B cell (primary cell): ENCODE results near the gene SPECC1L. TPM values are rescaled to one million over a fixed set of nuclear protein-coding genes. Genes with fewer than 3 reads are reported as not detected.

Experiments
- ATAC-seq: fragments of 200-7000 bp; cut with Tn5 transposase; one replicate; pipeline ENCODE4 v1.10.0; 2021; ENCODE audit warnings: low read depth, mild to moderate bottlenecking, moderate number of reproducible peaks, moderate library complexity
- CTCF ChIA-PET: fragments of 350-600 bp; sonication (Branson Sonifier 250); formaldehyde crosslinking; loops from one replicate; lab custom pipeline; 2021; ENCODE audit warnings: antibody characterized with exemption, inconsistent platforms; lab: Charles Lee
- POLR2A ChIA-PET: fragments of 350-600 bp; sonication (Branson Sonifier 250); formaldehyde crosslinking; loops from one replicate; lab custom pipeline; 2021; ENCODE audit warnings: antibody characterized with exemption; lab: Charles Lee
- DNase-seq: peaks from one replicate; pipeline ENCODE4 v3.0.0; 2013
- H2AFZ ChIP-seq: 2 replicates; pipeline ENCODE4 v1.6.1; 2012; ENCODE audit warnings: mild to moderate bottlenecking, low read depth, low read length; ENCODE audit not compliant: insufficient read depth, poor library complexity, severe bottlenecking
- H3K27ac ChIP-seq, 2 donors: 1 replicate in 1 of 2; 2 replicates in 1 of 2; pipeline ENCODE4 v1.5.1; 2012 to 2013; ENCODE audit warnings: low read length in 2 of 2, mild to moderate bottlenecking in 2 of 2, moderate library complexity in 1 of 2
- H3K27me3 ChIP-seq, 4 experiments: fragments of 200-600 bp in 1 of 4; sonication (generic) in 1 of 4; replicated peaks in 1 of 4; 1 replicate in 2 of 4; 2 replicates in 2 of 4; pipeline versions ENCODE4 v1.6.1 to v1.7.0; 2013 to 2016; ENCODE audit warnings: low read length in 3 of 4, mild to moderate bottlenecking in 2 of 4, mixed read lengths in 1 of 4, moderate library complexity in 1 of 4; ENCODE audit not compliant: insufficient read depth in 4 of 4, control insufficient read depth in 3 of 4; ENCODE audit errors: control extremely low read depth in 1 of 4
- H3K36me3 ChIP-seq, 2 experiments: replicated peaks in 1 of 2; 1 replicate in 1 of 2; 2 replicates in 1 of 2; pipeline versions ENCODE4 v1.6.1 to v1.7.1; 2013; ENCODE audit warnings: low read length in 1 of 2; ENCODE audit not compliant: insufficient read depth in 2 of 2, control insufficient read depth in 1 of 2; ENCODE audit errors: control extremely low read depth in 1 of 2, extremely low read depth in 1 of 2
- H3K4me1 ChIP-seq, 2 donors: fragments of 200-600 bp in 1 of 2; sonication (generic) in 1 of 2; 1 replicate in 1 of 2; 2 replicates in 1 of 2; pipeline versions ENCODE4 v1.5.1 to v1.6.1; 2013 to 2017; ENCODE audit warnings: low read length in 2 of 2; ENCODE audit not compliant: control insufficient read depth in 2 of 2, insufficient read depth in 2 of 2
- H3K4me2 ChIP-seq: replicated peaks from 2 replicates; pipeline ENCODE3; 2012; ENCODE audit warnings: mild to moderate bottlenecking, low read depth, low read length; ENCODE audit not compliant: poor library complexity, severe bottlenecking
- H3K4me3 ChIP-seq, 5 experiments: fragments of 200-600 bp in 1 of 5; sonication (generic) in 1 of 5; 1 replicate in 3 of 5; 2 replicates in 2 of 5; pipeline versions ENCODE4 v1.5.1 to v1.7.0; 2011 to 2016; ENCODE audit warnings: low read length in 4 of 5, mild to moderate bottlenecking in 4 of 5, low read depth in 2 of 5, control low read depth in 1 of 5, moderate library complexity in 1 of 5; ENCODE audit not compliant: insufficient read depth in 1 of 5; ENCODE audit errors: control extremely low read depth in 1 of 5, extremely low read depth in 1 of 5
- H3K79me2 ChIP-seq: fragments of 200-600 bp; sonication (generic); one replicate; pipeline ENCODE4 v1.6.0; 2016; ENCODE audit warnings: low read length; ENCODE audit not compliant: control insufficient read depth, insufficient read depth
- H3K9ac ChIP-seq: fragments of 200-600 bp; sonication (generic); 2 replicates; pipeline ENCODE4 v1.6.1; 2017; ENCODE audit warnings: mild to moderate bottlenecking, low read length, moderate library complexity
- H3K9me3 ChIP-seq, 3 donors: one replicate each; pipeline versions ENCODE4 v1.6.1 to v1.7.1; 2013; ENCODE audit warnings: low read length in 2 of 3; ENCODE audit not compliant: control insufficient read depth in 2 of 3, insufficient read depth in 1 of 3; ENCODE audit errors: control extremely low read depth in 1 of 3
- H4K20me1 ChIP-seq: 2 replicates; pipeline ENCODE4 v1.6.0; 2012; ENCODE audit warnings: mild to moderate bottlenecking, low read length; ENCODE audit not compliant: insufficient read depth, control insufficient read depth, poor library complexity, severe bottlenecking
- H3K27ac Mint-ChIP-seq: one replicate; pipeline ENCODE4 v1.8.0; 2021; ENCODE audit warnings: mixed read lengths
- H3K27me3 Mint-ChIP-seq: one replicate; pipeline ENCODE4 v1.8.0; 2021; ENCODE audit warnings: mixed read lengths
- H3K4me1 Mint-ChIP-seq: one replicate; pipeline ENCODE4 v1.8.0; 2021; ENCODE audit warnings: mixed read lengths
- H3K4me3 Mint-ChIP-seq: one replicate; pipeline ENCODE4 v1.8.0; 2021; ENCODE audit warnings: mixed read lengths
- H3K9me3 Mint-ChIP-seq: one replicate; pipeline ENCODE4 v1.8.0; 2022; ENCODE audit warnings: mixed read lengths; ENCODE audit not compliant: insufficient read depth
- EZH2 ChIP-seq: IDR thresholded peaks from 2 replicates; pipeline ENCODE4 v1.6.1; 2012; ENCODE audit warnings: borderline replicate concordance, low read depth, mild to moderate bottlenecking, moderate library complexity, low read length; ENCODE audit not compliant: insufficient read depth, poor library complexity, severe bottlenecking
- WGBS: methylation state at CpG from one replicate; pipeline ENCODE4 v1.1.5; 2013; ENCODE audit warnings: missing lambda C conversion rate; ENCODE audit not compliant: insufficient coverage; 5-methylcytosine and 5-hydroxymethylcytosine counted together
- intact Hi-C: fragments of 100-400 bp; cut with micrococcal nuclease; formaldehyde crosslinking; loops from one replicate; pipeline ENCODE4 v1.10.0; 2022
- polyA plus RNA-seq: library from polyadenylated mRNA; depleted of rRNA; stranded (reverse); fragments of >200 nt; gene quantifications from 2 replicates; pipeline ENCODE4 v1.2.3, GENCODE V29; 2012
- total RNA-seq, 2 donors: library from RNA; stranded (reverse); fragments of 120-200 nt in 1 of 2; gene quantifications; 1 replicate in 1 of 2; 2 replicates in 1 of 2; pipeline versions ENCODE4 v1.2.3 to v1.2.4, GENCODE V29; 2013 to 2022
- TF ChIP-seq, protein P1 (sequence below): fragments of 200-600 bp; IDR thresholded peaks from one replicate; pipeline ENCODE4 v1.8.0; 2022; ENCODE audit warnings: antibody characterized with exemption, mild to moderate bottlenecking

Gene SPECC1L
- total and polyA plus RNA-seq, 2 donors (not counting 1 experiment from before 2014, with no cell fraction given): 14.4 to 85.3 TPM

DNA sequence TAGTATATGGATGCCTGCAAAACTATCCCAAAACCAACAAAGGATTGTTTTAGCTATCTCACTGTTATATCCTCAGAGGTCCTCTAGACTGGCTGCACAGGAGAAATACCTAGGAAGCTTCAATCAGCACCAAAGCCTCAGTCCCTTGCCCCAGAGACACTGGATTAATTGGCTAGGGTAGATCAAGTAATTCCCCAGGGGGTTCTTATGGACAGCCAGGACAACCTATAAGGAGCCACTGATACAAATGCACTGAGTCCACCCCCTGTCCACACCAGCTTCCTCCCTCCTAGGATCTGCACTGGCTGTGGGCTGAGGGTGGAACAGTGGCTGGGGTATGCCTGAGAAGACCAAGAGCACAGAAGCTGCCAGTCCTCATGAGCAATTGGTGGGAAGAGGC, 173.0 kb downstream of the SPECC1L start:
- Histone ChIP-seq H3K9ac (no peak overlapping the region), H3K4me3 (no peak overlapping the region), H3K79me2 (peaks cover 75% of the 10 kb centered on the region), H3K36me3 (peaks cover 11 to 48% of the 10 kb centered on the region in 2 experiments), H2AFZ (no peak overlapping the region), H3K27ac (no peak overlapping the region), H3K9me3 (no peaks in the 10 kb centered on the region), H3K4me1 (peaks cover 8 to 15% of the 10 kb centered on the region in 2 donors), H3K4me2 (no peak overlapping the region), H4K20me1 (peaks cover 45% of the 10 kb centered on the region), H3K27me3 (no peaks in the 10 kb centered on the region)
- intact Hi-C loops: no loop called here
- no peak overlapping the region for H3K27ac Mint-ChIP-seq
- no peaks in the 10 kb centered on the region for H3K27me3 Mint-ChIP-seq
- TF ChIP-seq, protein P1, sequence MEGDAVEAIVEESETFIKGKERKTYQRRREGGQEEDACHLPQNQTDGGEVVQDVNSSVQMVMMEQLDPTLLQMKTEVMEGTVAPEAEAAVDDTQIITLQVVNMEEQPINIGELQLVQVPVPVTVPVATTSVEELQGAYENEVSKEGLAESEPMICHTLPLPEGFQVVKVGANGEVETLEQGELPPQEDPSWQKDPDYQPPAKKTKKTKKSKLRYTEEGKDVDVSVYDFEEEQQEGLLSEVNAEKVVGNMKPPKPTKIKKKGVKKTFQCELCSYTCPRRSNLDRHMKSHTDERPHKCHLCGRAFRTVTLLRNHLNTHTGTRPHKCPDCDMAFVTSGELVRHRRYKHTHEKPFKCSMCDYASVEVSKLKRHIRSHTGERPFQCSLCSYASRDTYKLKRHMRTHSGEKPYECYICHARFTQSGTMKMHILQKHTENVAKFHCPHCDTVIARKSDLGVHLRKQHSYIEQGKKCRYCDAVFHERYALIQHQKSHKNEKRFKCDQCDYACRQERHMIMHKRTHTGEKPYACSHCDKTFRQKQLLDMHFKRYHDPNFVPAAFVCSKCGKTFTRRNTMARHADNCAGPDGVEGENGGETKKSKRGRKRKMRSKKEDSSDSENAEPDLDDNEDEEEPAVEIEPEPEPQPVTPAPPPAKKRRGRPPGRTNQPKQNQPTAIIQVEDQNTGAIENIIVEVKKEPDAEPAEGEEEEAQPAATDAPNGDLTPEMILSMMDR: no peak
- no peak for TF ChIP-seq EZH2
- ATAC-seq (no peak), DNase-seq (no peak)
- ChIA-PET CTCF (no interaction called here), POLR2A (interaction anchor here (0.8 kb wide), 1 partner anchor 8 kb away, joined by 3 read pairs; no protein-coding TSS in a partner anchor)
- no peaks in the 10 kb centered on the region for H3K9me3 Mint-ChIP-seq
- H3K4me1 Mint-ChIP-seq: peaks cover 26% of the 10 kb centered on the region
- no peak overlapping the region for H3K4me3 Mint-ChIP-seq

- intact Hi-C loops: no loop called here
- peaks cover 71% of the 10 kb centered on the region for H3K79me2 ChIP-seq
- H3K27ac ChIP-seq: no peak overlapping the region
- peaks cover 29% of the 10 kb centered on the region for H3K4me1 Mint-ChIP-seq
- ChIA-PET POLR2A (interaction anchor here (0.8 kb wide), 1 partner anchor 9 kb away, joined by 3 read pairs; no protein-coding TSS in a partner anchor), CTCF (no interaction called here)
- DNase-seq (no peak), ATAC-seq (no peak)
- H3K4me2 ChIP-seq: no peak overlapping the region
- H3K9me3 ChIP-seq: no peaks in the 10 kb centered on the region
- H3K9me3 Mint-ChIP-seq: no peaks in the 10 kb centered on the region
- peaks cover 45% of the 10 kb centered on the region for H4K20me1 ChIP-seq
- peaks cover 11 to 46% of the 10 kb centered on the region in 2 experiments for H3K36me3 ChIP-seq
- H3K27me3 ChIP-seq: no peaks in the 10 kb centered on the region
- no peak overlapping the region for H3K4me3 ChIP-seq
- whole genome bisulfite sequencing: 100% methylated on average over 3 of the region's 3 CpGs
- no peaks in the 10 kb centered on the region for H3K27me3 Mint-ChIP-seq
- no peak overlapping the region for H3K4me3 Mint-ChIP-seq
- H3K9ac ChIP-seq: no peak overlapping the region
- H3K4me1 ChIP-seq: peaks cover 6 to 10% of the 10 kb centered on the region in 2 donors
- no peak overlapping the region for H2AFZ ChIP-seq
- TF ChIP-seq EZH2: no peak
- TF ChIP-seq, protein P1: no peak
- no peak overlapping the region for H3K27ac Mint-ChIP-seq
Observed at GRCh38 chr22:24444251-24444650, 173.6 kb downstream of the SPECC1L start.
